Amniotic epithelial cell (primary cell): Measurements from ENCODE around the gene PCP2.
A peak's percentile ranks its signal among the peaks of the same experiment; 100 is the strongest.

ENCODE experiments used
- DNase-seq: peaks from one replicate; pipeline ENCODE4 v3.0.0-alpha.2; 2010; ENCODE audit warnings: low read depth

PCP2 gene

DNA sequence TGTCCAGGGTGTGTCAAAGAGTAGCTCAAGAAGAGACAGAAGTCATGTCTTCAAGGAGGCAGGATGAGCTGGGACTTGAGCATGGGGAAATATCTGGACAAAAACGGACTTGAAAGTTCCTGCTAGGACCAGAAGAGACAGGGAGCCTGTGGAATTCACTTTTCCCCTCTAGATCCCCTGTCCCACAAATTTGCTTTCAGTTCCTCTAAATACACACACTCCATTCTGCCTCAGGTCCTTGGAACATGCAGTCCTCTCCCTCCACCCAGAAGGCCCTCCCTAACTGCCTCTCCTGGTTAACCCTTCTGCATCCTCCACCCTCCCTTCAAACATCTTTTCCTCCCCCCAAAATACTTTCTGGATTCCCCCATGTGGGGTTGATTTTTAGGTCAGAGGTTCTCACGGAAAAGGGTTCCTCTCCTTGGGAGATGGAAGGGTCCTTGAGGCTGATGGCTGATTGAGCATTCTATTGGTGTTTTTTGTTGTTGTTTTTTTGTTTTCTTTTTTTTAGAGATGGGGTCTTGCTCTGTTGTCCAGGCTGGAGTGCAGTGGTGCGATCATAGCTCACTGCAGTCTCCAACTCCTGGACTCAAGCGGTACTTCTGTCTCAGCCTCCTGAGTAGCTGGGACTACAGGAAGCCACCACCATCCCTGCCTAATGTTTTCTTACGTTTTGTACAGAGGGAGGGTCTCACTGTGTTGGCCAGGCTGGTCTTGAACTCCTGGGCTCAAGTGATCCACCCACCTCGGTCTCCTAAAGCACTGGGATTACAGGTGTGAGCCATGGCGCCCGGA is 28.4 kb upstream of the PCP2 start:
- DNase-seq: no peak

DNA sequence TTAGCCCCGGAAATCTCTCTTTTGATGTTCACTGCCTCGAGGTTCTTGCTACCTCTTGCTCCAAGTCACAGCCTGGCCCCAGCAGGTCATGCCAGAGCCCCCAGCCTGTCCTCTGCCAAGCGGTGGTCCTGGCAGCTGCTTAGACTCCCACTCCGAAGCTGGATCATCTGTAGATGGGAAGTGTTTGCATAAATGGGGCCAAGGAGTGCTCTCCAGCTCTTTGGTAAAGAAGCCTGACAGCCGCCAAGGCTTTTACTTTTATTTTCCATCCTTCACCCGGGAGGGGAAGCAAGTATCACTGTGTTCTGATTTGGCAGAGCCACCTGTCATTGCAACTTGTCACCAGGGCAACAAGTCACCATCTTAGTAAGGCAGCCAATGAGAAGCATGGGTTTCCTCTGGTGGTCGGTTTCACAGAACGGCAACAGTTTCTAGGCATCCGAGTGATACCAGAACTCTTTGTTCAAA is 24.7 kb upstream of the PCP2 start:
- DNase-seq: no peak

DNA sequence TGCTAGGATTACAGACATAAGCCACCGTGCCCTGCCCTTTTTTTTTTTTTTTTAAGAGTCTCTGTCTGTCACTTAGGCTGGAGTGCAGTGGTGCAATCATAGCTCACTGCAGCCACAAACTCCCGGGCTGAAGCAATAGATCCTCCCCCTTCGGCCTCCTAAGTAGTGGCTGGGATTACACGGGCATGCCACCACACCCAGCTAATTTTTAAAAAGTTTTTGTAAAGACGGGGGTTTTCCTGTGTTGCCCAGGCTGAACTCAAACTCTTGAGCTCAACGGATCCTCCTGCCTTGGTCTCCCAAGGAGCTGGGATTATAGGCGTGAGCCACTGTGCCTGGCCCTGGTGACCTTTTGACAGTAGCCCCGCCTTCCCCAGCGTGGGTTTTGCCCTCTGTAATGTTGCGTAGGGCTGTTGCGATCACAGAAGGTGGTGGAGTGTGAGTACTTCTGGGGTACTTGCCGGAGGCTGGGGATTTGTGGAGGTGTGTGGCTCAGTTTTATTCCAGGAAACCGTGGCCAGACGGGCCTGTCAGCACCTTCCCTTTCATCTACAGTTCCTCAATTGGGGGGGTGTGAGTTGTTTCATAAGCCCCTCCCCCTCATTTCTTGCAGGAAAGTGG is 23.7 kb upstream of the PCP2 start:
- DNase-seq: peak; percentile 49

DNA sequence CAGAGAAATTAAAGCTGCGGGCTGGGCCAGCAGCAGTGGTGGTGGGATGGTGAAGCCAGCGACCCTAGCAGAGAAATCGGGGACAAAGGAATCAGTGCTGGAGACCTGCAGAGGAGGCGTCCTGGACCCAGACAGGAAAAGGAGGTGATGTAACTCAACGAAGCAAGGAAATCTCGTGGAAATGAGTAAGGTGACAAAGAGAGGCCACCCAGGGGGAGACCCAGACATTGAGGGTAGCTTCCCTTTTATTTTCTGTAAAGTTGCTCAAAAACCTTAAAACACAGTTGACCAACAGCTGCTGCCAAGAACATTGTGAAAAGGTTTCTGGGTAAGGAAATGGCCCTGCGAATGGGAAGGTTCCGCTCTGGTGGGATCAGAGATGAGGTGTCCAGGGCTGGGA is 22.1 kb upstream of the PCP2 start:
- DNase-seq: no peak

DNA sequence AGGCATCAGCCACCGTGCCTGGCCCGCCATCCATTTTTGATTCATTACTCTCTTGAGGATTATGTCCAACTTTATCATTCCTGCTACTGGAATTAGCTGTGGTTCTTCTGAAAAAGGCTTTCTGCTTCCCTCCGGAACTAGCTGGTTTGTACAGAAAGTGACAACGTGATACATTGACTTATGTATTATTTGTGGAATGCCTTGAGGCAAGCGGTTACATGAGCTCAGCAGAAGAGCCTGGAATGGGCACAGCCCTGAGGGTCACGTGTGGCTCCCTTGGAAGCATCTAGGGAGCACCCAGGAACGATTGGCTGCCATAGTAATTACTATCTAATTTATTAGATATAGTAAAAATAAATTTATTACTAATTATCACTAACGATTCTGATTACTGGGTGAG is 20.9 kb upstream of the PCP2 start:
- DNase-seq: peak; percentile 90

DNA sequence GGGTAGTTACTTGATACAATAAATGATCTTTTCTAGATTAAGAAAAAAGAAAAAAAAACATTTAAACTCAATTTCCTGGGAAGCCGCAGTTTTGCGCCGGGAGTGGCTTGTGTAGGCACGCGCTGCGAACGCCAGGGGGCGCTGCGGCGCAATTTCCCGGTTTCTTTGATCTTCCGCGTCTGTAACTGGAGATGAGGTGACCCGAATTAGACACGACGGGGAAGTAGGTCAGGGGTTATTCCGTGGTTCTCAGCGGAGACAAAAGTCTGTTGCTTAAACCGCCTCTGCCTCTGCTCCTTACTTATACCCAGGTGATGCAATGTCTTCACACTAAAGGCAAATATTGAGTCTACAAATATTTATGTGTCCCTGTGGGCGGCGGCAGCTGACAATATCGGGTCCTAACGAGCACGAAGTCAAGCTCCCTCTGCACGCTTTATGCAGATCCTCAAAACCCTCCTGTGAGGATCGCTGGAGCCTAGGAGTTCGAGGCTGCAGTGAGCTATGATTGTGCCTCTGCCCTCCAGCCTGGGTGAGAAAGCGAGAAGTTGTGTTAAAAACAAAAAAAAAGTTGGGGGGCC is 18.6 kb upstream of the PCP2 start:
- peak; percentile 76 for DNase-seq

DNA sequence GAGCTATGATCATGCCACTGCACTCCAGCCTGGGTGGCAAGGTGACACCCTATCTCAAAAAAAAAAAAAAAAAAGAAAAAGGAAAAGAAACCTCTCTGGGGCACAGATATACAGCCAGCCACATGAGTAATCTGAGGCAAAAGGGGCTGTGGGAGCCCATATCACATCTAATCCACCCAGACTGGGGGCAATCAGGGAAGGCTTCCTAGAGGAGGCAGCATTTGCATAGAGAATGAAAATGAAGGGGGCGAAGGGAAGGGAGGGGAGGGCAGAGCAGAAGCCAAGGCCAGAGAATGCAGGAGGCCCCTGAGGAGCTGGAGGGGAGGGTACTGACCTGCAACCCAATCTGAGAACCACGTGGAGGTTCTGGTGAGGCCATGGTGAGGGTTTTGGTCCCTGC is 16.6 kb upstream of the PCP2 start:
- no peak for DNase-seq

DNA sequence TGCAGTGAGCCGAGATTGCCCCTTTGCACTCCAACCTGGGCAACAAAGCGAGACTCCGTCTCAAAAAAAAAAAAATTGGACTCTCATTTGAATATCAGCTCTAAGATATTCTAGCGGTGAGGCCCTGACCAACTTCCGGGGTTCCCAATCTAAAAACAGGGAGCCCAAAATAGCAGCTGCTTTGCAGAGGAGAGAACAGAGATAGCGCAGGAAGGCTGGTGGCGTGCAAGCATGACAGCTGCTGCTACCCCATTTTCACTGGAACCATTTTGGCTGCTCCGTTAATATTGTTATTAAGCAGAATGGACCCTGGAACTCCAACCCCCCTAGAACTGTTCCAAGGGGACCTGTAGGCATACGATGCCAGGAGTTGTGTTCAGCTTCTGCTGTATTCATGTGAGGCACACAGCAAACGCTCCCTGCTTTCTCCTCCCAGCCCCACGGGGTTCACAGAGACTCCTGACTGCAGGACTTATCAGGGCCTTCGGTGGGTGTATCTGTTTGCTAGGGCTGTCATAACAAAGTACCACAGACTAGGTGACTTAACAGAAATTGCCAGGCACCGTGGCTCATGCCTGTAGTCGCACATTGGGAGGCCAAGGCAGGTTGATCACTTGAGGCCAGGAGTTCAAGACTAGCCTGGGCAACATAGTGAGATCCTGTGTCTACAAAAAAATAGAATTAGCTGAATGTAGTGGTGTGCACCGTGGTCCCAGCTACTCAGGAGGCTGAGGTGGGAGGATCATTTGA is 14.9 kb upstream of the PCP2 start:
- DNase-seq: no peak

DNA sequence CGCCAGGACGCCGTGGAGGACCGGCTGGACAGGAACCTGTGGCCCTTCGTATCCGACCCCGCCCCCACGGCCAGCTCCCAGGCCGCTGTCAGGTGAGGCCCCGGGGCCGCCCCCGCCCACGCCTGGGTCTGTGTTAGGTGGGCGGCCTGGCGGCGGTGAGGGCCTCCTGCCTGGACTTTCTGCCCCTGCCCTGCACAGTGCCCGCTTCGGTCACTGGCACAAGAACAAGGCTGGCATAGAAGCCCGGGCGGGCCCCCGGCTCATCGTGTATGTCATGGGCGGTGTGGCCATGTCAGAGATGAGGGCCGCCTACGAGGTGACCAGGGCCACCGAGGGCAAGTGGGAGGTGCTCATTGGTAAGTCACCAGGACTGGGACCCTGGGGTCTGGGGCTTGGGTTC is 13.6 kb upstream of the PCP2 start:
- no peak for DNase-seq

DNA sequence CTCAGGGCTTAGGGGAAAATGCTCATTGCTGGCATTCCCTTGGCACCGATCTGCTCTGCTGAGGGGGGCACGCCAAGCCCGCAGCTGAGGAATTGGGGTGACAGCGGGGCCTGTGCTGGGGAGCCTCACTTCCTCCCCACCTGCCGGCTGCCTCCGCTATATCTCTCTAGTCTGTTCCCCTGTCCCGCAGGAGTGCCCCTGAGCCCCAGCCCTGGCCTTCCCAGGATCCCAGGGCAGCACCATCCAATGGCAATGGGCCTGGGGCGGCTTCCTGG is 12.8 kb upstream of the PCP2 start:
- DNase-seq: no peak

DNA sequence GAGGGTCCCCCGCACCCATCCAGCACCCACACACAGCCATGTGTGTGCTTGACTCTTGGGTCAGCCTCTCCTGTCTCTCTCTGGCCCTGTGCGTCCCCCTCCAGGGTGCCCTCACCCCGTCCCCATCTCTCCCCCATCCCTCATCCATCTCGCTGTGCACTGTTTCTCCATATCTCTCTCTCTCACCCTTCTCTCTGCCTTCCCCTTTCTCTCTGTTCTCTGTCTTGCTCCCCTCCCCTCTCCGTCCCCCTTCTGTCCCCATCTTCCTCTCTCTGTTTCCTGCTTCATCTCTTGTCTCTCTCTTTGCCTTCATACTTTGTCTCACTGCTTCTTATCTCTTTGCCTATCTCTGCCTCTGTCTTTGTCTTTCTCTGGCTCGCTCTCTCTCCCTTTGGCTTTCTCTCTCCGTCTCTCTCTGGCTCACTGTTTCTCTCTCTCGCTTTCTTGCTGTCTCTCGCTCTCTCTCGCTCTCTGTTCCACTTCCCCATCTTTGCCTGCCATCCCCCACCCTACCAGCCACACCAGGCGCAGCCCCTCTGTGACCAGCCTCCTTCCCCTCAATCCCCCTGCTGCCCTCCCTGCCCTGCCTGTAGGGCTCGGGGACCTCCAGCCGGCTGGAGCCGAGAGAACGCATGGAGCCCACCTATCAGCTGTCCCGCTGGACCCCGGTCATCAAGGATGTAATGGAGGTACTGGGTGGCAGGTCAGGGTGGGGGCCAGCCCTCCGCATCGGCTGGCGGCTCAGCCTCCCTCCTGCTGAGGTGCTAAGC is 12.3 kb upstream of the PCP2 start:
- no peak for DNase-seq

DNA sequence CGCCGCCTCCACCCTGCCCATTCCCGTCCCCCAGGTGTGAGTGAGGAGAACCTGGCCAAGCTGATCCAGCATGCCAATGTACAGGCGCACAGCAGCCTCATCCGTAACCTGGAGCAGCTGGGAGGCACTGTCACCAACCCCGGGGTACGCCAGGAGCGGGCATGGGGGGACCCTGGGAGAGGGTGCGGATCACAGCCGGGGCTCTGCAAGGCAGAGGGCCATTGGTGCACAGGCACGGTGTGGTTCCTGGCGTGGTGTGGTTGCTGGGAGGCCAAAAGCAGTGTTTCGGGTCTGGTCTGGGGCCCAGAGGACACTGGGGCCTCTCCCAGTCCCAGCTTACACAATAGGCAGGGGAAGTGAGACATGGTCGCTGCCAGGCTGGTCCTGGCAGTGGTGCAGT is 11.6 kb upstream of the PCP2 start:
- no peak for DNase-seq

DNA sequence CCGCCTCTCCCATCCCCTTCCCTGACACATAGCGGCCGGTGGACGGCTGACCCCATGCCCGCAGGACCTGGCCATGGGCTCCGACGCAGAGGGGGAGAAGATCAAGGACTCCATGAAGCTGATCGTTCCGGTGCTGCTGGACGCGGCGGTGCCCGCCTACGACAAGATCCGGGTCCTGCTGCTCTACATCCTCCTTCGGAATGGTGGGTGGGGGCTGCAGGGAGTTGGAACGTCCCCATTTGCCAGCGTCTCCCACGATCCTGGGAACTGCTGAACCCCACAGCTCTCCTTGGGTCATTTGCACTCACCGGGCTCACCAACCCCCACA is 11.0 kb upstream of the PCP2 start:
- no peak for DNase-seq

DNA sequence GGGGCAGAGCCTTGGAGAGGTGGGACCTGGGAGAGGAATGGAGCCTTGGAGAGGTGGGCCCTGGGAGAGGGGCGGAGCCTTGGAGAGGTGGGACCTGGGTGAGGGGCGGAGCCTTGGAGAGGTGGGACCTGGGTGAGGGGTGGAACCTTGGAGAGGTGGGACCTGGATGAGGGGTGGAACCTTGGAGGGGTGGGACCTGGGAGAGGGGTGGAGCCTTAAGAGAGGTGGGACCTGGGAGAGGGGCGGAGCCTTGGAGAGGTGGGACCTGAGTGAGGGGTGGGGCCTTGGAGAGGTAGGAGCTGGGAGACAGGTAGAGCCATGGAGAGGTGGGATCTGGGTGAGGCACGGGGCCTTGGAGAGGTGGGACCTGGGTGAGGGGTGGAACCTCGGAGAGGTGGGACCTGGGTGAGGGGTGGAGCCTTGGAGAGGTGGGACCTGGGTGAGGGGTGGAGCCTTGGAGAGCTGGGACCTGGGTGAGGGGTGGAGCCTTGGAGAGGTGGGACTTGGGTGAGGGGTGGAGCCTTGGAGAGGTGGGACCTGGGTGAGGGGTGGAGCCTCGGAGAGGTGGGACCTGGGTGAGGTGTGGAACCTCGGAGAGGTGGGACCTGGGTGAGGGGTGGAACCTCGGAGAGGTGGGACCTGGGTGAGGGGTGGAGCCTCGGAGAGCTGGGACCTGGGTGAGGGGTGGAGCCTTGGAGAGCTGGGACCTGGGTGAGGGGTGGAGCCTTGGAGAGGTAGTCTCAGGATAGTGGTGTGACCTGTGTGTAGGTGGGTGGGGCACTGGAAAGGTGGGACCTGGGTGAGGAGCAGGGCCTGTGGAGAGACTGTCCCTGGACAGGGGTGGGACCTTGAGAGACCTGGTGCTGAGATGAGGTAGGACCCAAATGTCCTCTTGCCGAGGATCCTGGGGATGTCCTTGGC is 10.4 kb upstream of the PCP2 start:
- DNase-seq: peak; percentile 28

DNA sequence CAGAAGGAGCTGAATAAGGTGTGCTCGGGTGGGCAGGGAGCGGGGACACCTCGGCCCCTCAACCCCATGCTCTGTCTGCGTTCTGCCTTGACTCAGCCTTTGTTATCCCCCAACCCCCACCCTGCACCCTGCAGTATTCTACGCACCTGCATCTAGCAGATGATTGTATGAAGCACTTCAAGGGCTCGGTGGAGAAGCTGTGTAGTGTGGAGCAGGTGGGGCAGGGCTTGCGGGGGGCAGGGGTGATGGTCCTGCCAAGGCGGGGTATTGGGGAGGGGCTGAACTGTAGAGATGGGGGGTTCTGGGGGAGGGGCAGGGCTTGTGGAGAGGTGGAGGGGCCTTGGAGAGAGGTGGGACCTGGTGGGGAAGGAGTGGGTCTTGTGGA is 9.5 kb upstream of the PCP2 start:
- no peak for DNase-seq

DNA sequence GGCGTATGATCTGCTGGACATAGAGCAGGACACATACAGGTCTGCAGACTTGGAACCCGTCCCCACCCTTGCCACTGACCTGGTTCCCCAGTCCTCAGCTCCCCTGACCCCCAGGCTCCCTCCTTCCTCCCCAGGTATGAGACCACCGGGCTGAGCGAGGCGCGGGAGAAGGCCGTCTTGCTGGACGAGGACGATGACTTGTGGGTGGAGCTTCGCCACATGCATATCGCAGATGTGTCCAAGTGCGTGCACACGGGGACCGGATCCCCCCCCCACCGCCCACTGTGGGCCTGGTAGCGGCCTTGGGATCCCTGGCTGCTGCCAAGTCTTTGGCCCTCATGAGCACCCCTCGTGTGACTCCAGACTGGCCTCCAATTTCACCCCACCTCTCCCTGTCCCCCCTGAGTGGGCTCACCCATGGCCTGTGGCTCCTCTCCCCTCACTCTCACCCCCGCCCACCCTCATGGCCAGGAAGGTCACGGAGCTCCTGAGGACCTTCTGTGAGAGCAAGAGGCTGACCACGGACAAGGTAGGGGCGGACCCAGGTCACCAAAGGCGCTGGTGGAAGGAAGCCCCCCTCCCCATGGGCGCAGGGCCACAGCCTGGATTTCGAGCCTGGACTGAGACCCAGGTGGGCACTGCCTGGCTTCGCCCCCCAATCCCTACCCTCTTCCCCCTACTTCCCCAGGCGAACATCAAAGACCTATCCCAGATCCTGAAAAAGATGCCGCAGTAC is 8.9 kb upstream of the PCP2 start:
- no peak for DNase-seq

DNA sequence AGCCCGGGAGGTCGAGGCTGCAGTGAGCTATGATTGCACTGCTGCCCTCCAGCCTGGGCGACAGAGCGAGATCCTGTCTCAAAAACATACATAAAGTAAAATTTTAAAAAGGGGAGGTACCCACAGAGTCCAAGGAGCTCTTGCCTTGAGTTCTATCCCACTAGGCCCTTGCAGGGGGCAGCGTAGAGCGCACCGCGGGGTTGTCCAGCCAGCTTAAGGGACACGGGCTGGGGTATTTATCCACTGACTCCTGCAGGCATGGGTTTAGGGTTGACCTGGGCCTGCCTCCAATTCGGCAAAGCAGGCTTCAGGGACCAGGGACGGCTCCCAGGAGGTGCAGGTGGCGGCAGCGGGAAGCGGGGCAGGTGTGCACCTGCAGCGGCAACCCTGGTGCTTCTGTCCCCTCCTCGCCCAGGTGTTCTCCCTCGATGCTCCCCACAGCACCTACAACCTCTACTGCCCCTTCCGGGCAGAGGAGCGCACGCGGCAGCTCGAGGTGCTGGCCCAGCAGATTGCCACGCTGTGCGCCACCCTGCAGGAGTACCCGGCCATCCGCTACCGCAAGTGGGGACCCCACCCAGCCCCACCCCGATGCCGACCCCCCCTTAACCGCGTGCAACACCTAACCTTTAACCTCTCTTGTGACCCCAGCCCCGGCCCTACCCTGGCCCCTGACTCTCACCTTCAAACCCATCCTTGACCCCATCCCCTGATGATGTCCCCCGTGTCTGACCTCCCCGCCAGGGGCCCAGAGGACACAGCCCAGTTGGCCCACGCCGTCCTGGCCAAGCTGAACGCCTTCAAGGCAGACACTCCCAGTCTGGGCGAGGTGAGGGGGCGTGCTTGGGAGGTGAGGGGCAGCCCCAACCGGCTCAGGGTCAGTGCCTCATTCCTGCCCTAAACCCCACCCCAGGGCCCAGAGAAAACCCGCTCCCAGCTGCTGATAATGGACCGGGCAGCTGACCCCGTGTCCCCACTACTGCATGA is 8.1 kb upstream of the PCP2 start:
- no peak for DNase-seq

DNA sequence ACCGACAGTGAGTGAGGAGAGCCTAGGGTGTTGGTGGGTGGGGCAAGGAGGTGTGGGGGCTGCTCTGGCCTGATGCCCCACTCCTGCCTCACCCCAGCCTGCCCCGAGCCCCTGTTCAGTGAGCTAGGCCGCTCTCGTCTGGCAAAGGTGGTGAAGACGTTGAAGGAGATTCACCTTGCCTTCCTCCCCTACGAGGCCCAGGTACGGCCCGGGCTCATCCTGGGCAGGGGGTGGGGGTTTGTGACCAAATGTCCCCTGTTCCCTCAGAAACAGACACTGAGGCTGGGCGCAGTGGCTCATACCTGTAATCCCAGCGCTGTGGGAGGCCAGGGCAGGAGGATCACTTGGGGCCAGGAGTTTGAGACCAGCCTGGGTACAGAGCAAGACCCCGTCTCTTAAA is 7.3 kb upstream of the PCP2 start:
- no peak for DNase-seq

DNA sequence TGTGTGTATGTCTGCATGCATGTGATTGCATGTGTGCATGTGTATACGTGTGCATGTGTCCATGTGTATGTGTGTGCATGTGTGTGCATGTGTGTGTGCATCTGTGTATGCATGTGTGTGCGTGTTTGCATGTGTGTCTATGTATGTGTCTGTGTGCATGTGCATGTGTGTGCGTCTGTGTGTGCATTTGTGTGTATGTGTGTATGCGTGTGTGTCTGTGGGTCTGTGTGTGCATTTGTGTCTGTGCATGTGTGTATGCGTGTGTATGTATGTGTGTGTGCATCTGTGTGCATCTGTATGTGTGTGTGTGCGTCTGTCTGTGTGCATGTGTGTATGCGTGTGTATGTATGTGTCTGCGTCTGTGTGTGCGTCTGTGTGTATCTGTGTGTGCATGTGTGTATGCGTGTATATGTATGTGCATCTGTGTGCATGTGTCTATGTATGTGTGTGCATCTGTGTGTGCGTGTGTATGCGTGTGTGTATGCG is 6.4 kb upstream of the PCP2 start:
- DNase-seq: no peak
